ENCODE measurements around the gene TBXAS1.

DNA sequence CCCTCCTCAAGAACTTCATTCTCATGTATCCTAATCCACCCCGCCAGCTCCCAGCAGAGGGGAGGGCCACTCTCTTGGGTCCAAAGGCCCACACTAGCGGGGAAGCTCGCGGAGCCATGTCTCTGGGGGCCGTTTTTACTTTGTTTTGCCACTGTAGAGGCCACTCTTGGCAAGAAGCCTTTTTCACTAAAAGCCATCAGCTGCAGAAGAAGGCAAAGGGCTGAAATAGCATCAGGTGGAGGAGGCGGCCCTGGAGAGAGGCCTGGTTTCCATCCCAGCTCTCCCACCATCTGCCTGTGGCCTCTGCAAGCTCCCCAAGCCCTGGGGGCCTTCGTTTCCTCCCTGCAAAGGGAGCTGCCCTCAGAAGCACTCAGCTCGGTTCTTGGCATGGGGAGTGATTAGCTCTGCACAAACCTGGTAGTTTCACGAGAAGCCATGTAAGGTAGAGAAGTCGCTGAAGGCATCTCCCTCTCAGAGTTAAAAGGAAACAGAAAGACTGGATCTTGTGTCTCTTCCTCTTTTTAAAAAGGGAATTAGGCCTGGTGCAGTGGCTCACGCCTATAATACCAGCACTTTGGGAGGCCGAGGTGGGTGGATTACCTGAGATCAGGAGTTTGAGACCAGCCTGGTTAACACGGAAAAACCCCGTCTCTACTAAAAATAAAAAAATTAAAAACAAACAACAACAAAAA lies 163.4 kb downstream of the TBXAS1 start:
- TF ChIP-seq, protein P1, sequence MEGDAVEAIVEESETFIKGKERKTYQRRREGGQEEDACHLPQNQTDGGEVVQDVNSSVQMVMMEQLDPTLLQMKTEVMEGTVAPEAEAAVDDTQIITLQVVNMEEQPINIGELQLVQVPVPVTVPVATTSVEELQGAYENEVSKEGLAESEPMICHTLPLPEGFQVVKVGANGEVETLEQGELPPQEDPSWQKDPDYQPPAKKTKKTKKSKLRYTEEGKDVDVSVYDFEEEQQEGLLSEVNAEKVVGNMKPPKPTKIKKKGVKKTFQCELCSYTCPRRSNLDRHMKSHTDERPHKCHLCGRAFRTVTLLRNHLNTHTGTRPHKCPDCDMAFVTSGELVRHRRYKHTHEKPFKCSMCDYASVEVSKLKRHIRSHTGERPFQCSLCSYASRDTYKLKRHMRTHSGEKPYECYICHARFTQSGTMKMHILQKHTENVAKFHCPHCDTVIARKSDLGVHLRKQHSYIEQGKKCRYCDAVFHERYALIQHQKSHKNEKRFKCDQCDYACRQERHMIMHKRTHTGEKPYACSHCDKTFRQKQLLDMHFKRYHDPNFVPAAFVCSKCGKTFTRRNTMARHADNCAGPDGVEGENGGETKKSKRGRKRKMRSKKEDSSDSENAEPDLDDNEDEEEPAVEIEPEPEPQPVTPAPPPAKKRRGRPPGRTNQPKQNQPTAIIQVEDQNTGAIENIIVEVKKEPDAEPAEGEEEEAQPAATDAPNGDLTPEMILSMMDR (conservative IDR thresholded peaks at IDR 0.05; ENCODE audit: low read length): no peak
- no peak for TF ChIP-seq EZH2phosphoT487 (IDR thresholded peaks at IDR 0.05; ENCODE audit: borderline replicate concordance, low read depth, low read length)
